T-helper 1 cell treated with Interleukin-12 subunit alpha and Interleukin-12 subunit beta and Interleukin-4 antibody, amounts not matched to agents 30 ng/mL and 1 ng/mL, for 36 hours (primary cell): Measurements from ENCODE around the gene DNAJC2. TPM values are rescaled to one million over a fixed set of nuclear protein-coding genes. Genes with fewer than 3 reads are reported as not detected.
"Not testable (repeated sequence)": the region's sequence is repeated elsewhere in the genome, so short reads cannot be mapped to it uniquely, and the experiment has no call there.

Experiments used
- intact Hi-C: fragments of 100-400 bp; cut with micrococcal nuclease; formaldehyde crosslinking; loops from one replicate; pipeline ENCODE4 v1.15.1; 2024
- total RNA-seq: library from RNA; stranded (reverse); gene quantifications from 2 replicates; pipeline ENCODE4 v1.2.3, GENCODE V29; 2022

The DNAJC2 gene
- total RNA-seq, 1 donor from 2014 or later: 35.5 TPM

GRCh38 chr7:103279636-103279962 lies 65.0 kb downstream of the DNAJC2 start:
- intact Hi-C loops: loop anchor here (1.0 to 5.0 kb wide), 2 partner anchors 65 to 407 kb away; partner anchors contain the start of gene DNAJC2

- intact Hi-C loops: loop anchor here (5.0 kb wide), 1 partner anchor 406 kb away; no protein-coding TSS in a partner anchor
These were observed 66.4 kb downstream of the DNAJC2 start for GRCh38 chr7:103278195-103278594.

- intact Hi-C loops: loop anchor here (5.0 kb wide), 1 partner anchor 403 kb away; no protein-coding TSS in a partner anchor
These were observed 69.7 kb downstream of the DNAJC2 start for GRCh38 chr7:103274867-103275266.

- intact Hi-C loops: not testable (repeated sequence)
These were observed 71.2 kb downstream of the DNAJC2 start for GRCh38 chr7:103273374-103273773.

- intact Hi-C loops: not testable (repeated sequence)
These were observed 78.3 kb downstream of the DNAJC2 start for GRCh38 chr7:103266229-103266628.

- intact Hi-C loops: not testable (repeated sequence)
These were observed 80.5 kb downstream of the DNAJC2 start for GRCh38 chr7:103264054-103264453.

Other genes starting within 250 kb of the DNAJC2 start
- 10.0 and 11.3 TPM in 2 replicates for gene NAPEPLD, start 195.7 kb downstream of the DNAJC2 start, total RNA-seq
- 54.8 and 57.4 TPM in 2 replicates for gene PMPCB, start 47.3 kb downstream of the DNAJC2 start, total RNA-seq
- 186 and 190 TPM in 2 replicates for gene PSMC2, start 2.9 kb upstream of the DNAJC2 start, total RNA-seq
- not detected in 2 replicates for gene SLC26A5, start 101.4 kb upstream of the DNAJC2 start, total RNA-seq